Measurements from ENCODE around the gene ELP2. TPM values are rescaled to one million over a fixed set of nuclear protein-coding genes. Genes with fewer than 3 reads are reported as not detected.

Gene ELP2
- polyA plus RNA-seq, 1 of the 3 experiments (the other 2 are of a cell fraction): 38.3 TPM

DNA sequence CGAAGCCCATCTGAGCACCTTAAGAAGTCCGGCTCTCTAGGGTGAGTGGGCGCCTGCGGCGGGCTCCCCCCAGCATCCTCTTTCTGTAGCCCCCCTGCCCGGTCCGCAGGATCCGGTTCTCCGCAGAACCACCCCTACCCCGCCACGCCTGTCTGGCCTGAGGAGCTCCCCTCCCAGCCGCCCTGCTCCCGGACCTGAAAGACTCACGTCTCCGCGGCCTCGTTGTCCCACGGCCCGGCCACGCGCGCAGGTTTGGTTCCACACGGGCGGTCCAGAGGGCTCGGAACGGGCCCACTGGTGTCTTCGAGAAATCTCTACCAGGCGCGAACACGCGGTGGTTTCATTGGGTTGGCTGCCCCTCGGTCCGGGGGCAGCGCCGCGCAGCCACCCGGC is 796 bp upstream of the ELP2 start:
- H4K20me1 ChIP-seq (ENCODE audit: insufficient read depth): peaks cover 30% of the 10 kb centered on the region
- TF ChIP-seq MXI1 (IDR thresholded peaks at IDR 0.05; ENCODE audit: low read depth, low read length) (peak; percentile 67), RCOR1 (IDR thresholded peaks at IDR 0.05; ENCODE audit: low read length) (no peak), PBX3 (IDR thresholded peaks at IDR 0.05) (no peak), TEAD4 (IDR thresholded peaks at IDR 0.05; ENCODE audit: borderline replicate concordance, insufficient read depth) (no peak)
- no peaks in the 10 kb centered on the region for H3K9me3 ChIP-seq
- ChIA-PET CTCF (interaction anchor here (0.7 to 3.2 kb wide), 8 partner anchors 18 to 456 kb away, joined by 3 to 12 read pairs (median 4); no protein-coding TSS in a partner anchor), POLR2A (interaction anchor here (0.8 to 1.3 kb wide), 5 partner anchors 9 to 261 kb away, joined by 3 to 12 read pairs (median 3); partner anchors contain the start of gene RMP24)
- peak overlapping the region; percentile 99 to 100; a peak in 3 of 4 replicates for H3K27ac ChIP-seq (ENCODE audit: low read depth in 2 of 2, low read length in 1 of 2)
- peak overlapping the region; percentile 95 to 100 for H3K4me3 ChIP-seq (ENCODE audit: low read depth in 2 of 2, low read length in 1 of 2)
- H3K9me2 ChIP-seq: no peaks in the 10 kb centered on the region
- under 1% methylated on average over 28 of the region's 37 CpGs for WGBS (ENCODE audit: low lambda C conversion rate)
- no peak for DNase-seq
- peak overlapping the region; percentile 91 for H2AFZ ChIP-seq (ENCODE audit: low read depth)
- peaks cover 20 to 34% of the 10 kb centered on the region in 2 experiments for H3K36me3 ChIP-seq (replicated peaks in 1 of 2; ENCODE audit: control insufficient read depth in 1 of 2, insufficient read depth in 2 of 2, low read length in 1 of 2)
- H3K4me1 ChIP-seq (ENCODE audit: control insufficient read depth in 1 of 2, insufficient read depth in 2 of 2, low read depth in 1 of 2, low read length in 1 of 2): peaks cover 4 to 36% of the 10 kb centered on the region in 2 experiments; a peak in 2 of 4 replicates
- H3F3A ChIP-seq (replicated peaks; ENCODE audit: insufficient read depth): no peaks in the 10 kb centered on the region
- H3K4me2 ChIP-seq: peak overlapping the region; percentile 100
- no peaks in the 10 kb centered on the region for H3K27me3 ChIP-seq (ENCODE audit: insufficient read depth)
- H3K79me2 ChIP-seq (ENCODE audit: insufficient read depth): peaks cover 73% of the 10 kb centered on the region
- peak overlapping the region; percentile 100 for H3K9ac ChIP-seq

DNA sequence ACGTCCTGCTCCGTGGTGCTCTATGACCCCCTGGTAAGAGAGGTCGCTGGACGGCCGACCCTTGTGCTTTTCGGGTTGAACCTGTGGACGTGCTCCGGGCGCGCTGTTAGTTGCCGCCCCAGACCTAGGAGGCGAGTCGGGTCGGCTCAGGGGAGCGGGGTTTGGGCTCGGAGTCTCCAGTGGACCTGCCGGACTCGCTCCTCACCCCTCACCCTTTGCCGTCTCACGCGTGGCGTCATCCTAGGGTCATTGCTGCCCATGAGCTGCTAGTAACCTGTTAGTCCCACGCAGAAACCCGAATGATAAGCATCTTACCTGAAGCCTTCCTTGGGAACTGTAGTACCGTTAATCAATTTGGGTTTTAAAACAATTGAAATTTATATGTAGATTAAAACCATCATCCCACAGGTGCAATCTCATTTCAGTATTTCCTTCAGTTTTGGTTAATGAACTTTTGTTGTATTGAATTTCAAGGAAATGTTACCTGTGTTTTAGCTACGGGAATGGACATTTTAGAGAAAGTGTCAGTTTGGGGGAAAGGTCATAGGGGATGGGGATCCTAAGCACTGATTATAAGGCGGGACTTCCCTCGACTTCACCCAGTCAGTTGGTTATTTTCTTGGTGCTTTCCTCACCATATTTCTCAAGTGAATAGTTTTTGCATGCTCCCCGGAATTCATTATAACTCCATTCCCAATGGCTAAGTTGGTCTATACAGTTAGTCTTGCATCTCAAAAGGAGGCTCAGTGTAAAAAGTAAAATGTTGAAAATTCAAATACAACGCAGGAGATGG is 536 bp downstream of the ELP2 start:
- ChIA-PET CTCF (interaction anchor here (0.5 to 1.4 kb wide), 3 partner anchors 16 to 443 kb away, joined by 3 to 7 read pairs (median 4); no protein-coding TSS in a partner anchor), POLR2A (interaction anchor here (0.8 to 1.8 kb wide), 3 partner anchors 63 to 260 kb away, joined by 3 read pairs; no protein-coding TSS in a partner anchor)
- Histone ChIP-seq H3K27me3 (ENCODE audit: insufficient read depth) (no peaks in the 10 kb centered on the region), H3F3A (replicated peaks; ENCODE audit: insufficient read depth) (no peaks in the 10 kb centered on the region), H3K9me2 (no peaks in the 10 kb centered on the region), H3K4me3 (ENCODE audit: low read depth in 2 of 2, low read length in 1 of 2) (peak overlapping the region; percentile 95 to 100), H3K9me3 (no peaks in the 10 kb centered on the region), H3K79me2 (ENCODE audit: insufficient read depth) (peaks cover 85% of the 10 kb centered on the region), H3K36me3 (replicated peaks in 1 of 2; ENCODE audit: control insufficient read depth in 1 of 2, insufficient read depth in 2 of 2, low read length in 1 of 2) (peaks cover 22 to 31% of the 10 kb centered on the region in 2 experiments), H3K9ac (peak overlapping the region; percentile 100), H3K4me2 (peak overlapping the region; percentile 100), H2AFZ (ENCODE audit: low read depth) (peak overlapping the region; percentile 100), H3K4me1 (ENCODE audit: control insufficient read depth in 1 of 2, insufficient read depth in 2 of 2, low read depth in 1 of 2, low read length in 1 of 2) (peaks cover 4 to 38% of the 10 kb centered on the region in 2 experiments; a peak in 2 of 4 replicates), H4K20me1 (ENCODE audit: insufficient read depth) (peaks cover 43% of the 10 kb centered on the region), H3K27ac (ENCODE audit: low read depth in 2 of 2, low read length in 1 of 2) (peak overlapping the region; percentile 99 to 100)
- DNase-seq: peak; percentile 22
- WGBS (ENCODE audit: low lambda C conversion rate): 2% methylated on average over 16 of the region's 30 CpGs
- TF ChIP-seq NRF1 (IDR thresholded peaks at IDR 0.05; ENCODE audit: low read depth, low read length): no peak
- no peak for TF ChIP-seq RXRA (IDR thresholded peaks at IDR 0.05; ENCODE audit: borderline replicate concordance, low read depth)
- TF ChIP-seq, protein P1, sequence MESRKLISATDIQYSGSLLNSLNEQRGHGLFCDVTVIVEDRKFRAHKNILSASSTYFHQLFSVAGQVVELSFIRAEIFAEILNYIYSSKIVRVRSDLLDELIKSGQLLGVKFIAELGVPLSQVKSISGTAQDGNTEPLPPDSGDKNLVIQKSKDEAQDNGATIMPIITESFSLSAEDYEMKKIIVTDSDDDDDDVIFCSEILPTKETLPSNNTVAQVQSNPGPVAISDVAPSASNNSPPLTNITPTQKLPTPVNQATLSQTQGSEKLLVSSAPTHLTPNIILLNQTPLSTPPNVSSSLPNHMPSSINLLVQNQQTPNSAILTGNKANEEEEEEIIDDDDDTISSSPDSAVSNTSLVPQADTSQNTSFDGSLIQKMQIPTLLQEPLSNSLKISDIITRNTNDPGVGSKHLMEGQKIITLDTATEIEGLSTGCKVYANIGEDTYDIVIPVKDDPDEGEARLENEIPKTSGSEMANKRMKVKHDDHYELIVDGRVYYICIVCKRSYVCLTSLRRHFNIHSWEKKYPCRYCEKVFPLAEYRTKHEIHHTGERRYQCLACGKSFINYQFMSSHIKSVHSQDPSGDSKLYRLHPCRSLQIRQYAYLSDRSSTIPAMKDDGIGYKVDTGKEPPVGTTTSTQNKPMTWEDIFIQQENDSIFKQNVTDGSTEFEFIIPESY (IDR thresholded peaks at IDR 0.05; ENCODE audit: borderline replicate concordance, low read depth): no peak
- TF ChIP-seq YY1 (IDR thresholded peaks at IDR 0.05; ENCODE audit: low read depth): no peak
- TF ChIP-seq EP300 (IDR thresholded peaks at IDR 0.05; ENCODE audit: borderline replicate concordance in 1 of 2, low read depth in 1 of 2, low read length in 1 of 2): no peak
- TF ChIP-seq RCOR1 (IDR thresholded peaks at IDR 0.05; ENCODE audit: low read length): no peak
- TF ChIP-seq, protein P2, sequence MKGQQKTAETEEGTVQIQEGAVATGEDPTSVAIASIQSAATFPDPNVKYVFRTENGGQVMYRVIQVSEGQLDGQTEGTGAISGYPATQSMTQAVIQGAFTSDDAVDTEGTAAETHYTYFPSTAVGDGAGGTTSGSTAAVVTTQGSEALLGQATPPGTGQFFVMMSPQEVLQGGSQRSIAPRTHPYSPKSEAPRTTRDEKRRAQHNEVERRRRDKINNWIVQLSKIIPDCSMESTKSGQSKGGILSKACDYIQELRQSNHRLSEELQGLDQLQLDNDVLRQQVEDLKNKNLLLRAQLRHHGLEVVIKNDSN (IDR thresholded peaks at IDR 0.05; ENCODE audit: borderline replicate concordance, low read depth): no peak
- TF ChIP-seq POLR2AphosphoS5 (IDR thresholded peaks at IDR 0.05; ENCODE audit: low read depth, low read length): no peak
